Memory B cell (primary cell): Measurements from ENCODE around the gene MDN1.
A peak's percentile ranks its signal among the peaks of the same experiment; 100 is the strongest.
"Not testable (repeated sequence)": the region's sequence is repeated elsewhere in the genome, so short reads cannot be mapped to it uniquely, and the experiment has no call there.

Experiments
- ATAC-seq: fragments of 150-1000 bp; cut with Tn5 transposase; 2 replicates; pipeline ENCODE4 v1.10.0; 2021; ENCODE audit warnings: low read depth, mild to moderate bottlenecking, moderate library complexity
- DNase-seq, 2 donors: peaks; one replicate each; pipeline ENCODE4 v3.0.0; 2022; ENCODE audit warnings: low spot score in 2 of 2
- H3K27ac Mint-ChIP-seq: one replicate; pipeline ENCODE4 v1.8.0; 2022; ENCODE audit warnings: mild to moderate bottlenecking, moderate library complexity, mixed read lengths
- H3K27me3 Mint-ChIP-seq: one replicate; pipeline ENCODE4 v1.8.0; 2022; ENCODE audit warnings: mixed read lengths
- H3K36me3 Mint-ChIP-seq: one replicate; pipeline ENCODE4 v1.8.0; 2022; ENCODE audit warnings: mild to moderate bottlenecking, mixed read lengths
- H3K4me1 Mint-ChIP-seq: one replicate; pipeline ENCODE4 v1.8.0; 2022; ENCODE audit warnings: mixed read lengths
- H3K4me3 Mint-ChIP-seq: one replicate; pipeline ENCODE4 v1.8.0; 2022; ENCODE audit warnings: mild to moderate bottlenecking, moderate library complexity, mixed read lengths
- H3K9me3 Mint-ChIP-seq: one replicate; pipeline ENCODE4 v1.8.0; 2022; ENCODE audit warnings: mixed read lengths

Gene MDN1

DNA sequence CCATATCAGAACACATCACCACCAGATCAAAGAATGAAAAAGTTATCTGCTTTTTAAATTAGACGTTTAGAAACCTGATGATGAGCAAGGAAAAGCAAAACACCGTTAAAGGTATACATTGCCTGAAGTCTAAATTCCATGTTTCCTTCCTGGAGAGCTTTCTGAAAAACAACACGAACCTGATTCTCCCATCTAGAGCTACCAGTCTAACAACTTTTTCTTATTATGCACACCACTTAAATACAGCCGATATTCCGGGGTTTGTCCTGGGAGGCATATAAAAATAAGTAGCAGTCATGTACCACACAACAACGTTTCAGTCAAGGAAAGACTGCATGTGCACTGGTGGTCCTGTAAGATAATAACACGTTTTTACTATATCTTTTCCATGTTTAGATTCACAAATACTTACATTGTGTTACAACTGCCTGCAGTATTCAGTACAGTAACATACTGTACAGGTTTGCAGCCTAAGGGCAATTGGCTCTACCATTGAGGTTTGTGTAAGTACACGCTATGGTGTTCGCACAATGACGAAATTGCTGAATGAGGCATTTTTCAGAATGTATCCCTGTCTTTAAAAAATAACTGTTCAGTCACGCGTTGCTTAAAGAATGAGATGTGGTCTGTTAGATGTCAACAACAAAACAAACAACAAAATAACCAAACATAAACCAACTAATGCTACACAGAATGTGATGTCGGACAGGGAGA lies 162.0 kb downstream of the MDN1 start:
- DNase-seq = no peak
- no peak overlapping the region for H3K4me3 Mint-ChIP-seq
- no peak for ATAC-seq
- H3K4me1 Mint-ChIP-seq = peaks cover 2% of the 10 kb centered on the region
- no peaks in the 10 kb centered on the region for H3K9me3 Mint-ChIP-seq
- H3K27me3 Mint-ChIP-seq = no peaks in the 10 kb centered on the region
- peaks cover 40% of the 10 kb centered on the region for H3K36me3 Mint-ChIP-seq
- H3K27ac Mint-ChIP-seq = no peak overlapping the region

DNA sequence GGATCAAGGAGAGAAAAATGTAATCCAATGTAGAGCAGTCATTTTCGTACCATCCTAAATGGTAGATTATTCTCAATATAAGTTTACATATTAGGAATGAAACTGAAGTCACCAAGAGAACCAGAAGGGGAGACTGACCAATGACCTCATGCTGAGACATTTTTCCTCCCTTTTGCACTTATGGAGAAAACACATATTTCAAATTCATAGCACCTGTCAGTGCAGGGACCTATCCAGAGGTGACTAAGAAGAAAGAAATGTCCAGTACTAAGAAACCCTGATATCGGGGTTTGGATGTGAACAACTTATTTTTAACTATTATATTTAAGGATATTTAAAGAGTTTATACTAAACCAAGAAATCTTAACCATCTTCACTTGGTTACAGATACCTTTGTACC lies 164.5 kb downstream of the MDN1 start:
- no peaks in the 10 kb centered on the region for H3K9me3 Mint-ChIP-seq
- peaks cover 40% of the 10 kb centered on the region for H3K36me3 Mint-ChIP-seq
- ATAC-seq (no peak), DNase-seq (no peak)
- H3K4me1 Mint-ChIP-seq = peaks cover 2% of the 10 kb centered on the region
- H3K4me3 Mint-ChIP-seq = no peak overlapping the region
- no peak overlapping the region for H3K27ac Mint-ChIP-seq
- no peaks in the 10 kb centered on the region for H3K27me3 Mint-ChIP-seq

DNA sequence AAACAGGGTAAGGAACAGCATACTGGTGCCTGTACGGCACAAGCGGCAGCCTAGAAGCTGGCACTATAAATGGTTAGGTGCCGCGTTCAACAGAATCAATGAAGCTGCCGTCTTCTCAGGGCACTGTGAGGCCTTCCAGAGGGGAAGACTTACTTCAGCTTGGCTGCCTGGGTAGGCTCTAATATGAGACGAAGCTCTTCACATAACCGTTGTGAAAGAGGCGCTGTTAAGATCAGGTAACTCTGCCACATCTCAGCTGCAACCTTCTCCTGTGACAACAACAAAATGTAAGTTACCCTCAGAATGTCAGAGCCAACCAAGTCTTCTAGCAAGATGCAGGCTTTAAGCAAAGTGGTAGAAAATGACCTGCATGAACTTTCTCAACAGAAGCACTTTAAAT lies 169.0 kb downstream of the MDN1 start:
- ATAC-seq = no peak
- Mint-ChIP-seq H3K36me3 (peaks cover 30% of the 10 kb centered on the region), H3K4me1 (peaks cover 2% of the 10 kb centered on the region), H3K9me3 (no peaks in the 10 kb centered on the region), H3K27ac (no peak overlapping the region), H3K4me3 (no peak overlapping the region), H3K27me3 (no peaks in the 10 kb centered on the region)
- no peak for DNase-seq

GRCh38 chr6:89649682-89650081 lies 169.9 kb downstream of the MDN1 start:
- Mint-ChIP-seq H3K27me3 (no peaks in the 10 kb centered on the region), H3K27ac (no peak overlapping the region), H3K36me3 (peaks cover 29% of the 10 kb centered on the region), H3K9me3 (no peaks in the 10 kb centered on the region), H3K4me1 (peaks cover 2% of the 10 kb centered on the region), H3K4me3 (no peak overlapping the region)
- DNase-seq (no peak), ATAC-seq (no peak)

GRCh38 chr6:89644864-89645263 lies 174.7 kb downstream of the MDN1 start:
- ATAC-seq (no peak), DNase-seq (no peak)
- Mint-ChIP-seq H3K4me1 (peaks cover 3% of the 10 kb centered on the region), H3K27me3 (no peaks in the 10 kb centered on the region), H3K4me3 (no peak overlapping the region), H3K36me3 (peaks cover 29% of the 10 kb centered on the region), H3K27ac (peak overlapping the region; percentile 73), H3K9me3 (no peaks in the 10 kb centered on the region)

- Mint-ChIP-seq H3K27me3 (no peaks in the 10 kb centered on the region), H3K4me1 (peaks cover 11% of the 10 kb centered on the region), H3K36me3 (peaks cover 29% of the 10 kb centered on the region), H3K9me3 (no peaks in the 10 kb centered on the region), H3K4me3 (no peak overlapping the region), H3K27ac (no peak overlapping the region)
- ATAC-seq (no peak), DNase-seq (no peak)
These were observed 176.2 kb downstream of the MDN1 start for GRCh38 chr6:89643406-89643805.

DNA sequence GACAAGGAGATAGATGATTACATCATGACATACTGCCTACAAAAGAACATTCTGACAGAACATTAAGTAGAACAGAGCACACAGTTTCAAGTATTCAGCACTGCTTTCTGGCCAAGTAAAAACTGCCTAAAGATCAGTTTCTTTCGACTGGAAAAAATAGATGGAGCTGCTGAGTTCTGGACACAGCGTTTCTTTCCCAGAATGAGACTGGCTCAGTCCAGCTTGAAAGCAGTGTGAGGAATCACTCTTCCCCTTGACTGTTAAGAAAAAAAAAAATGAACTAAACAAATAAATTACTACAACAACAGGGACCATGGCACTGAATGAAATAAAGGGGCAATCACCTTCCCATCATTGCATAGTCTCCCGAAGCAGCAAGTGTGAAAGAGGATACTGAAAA lies 176.6 kb downstream of the MDN1 start:
- no peaks in the 10 kb centered on the region for H3K27me3 Mint-ChIP-seq
- DNase-seq (no peak), ATAC-seq (no peak)
- no peaks in the 10 kb centered on the region for H3K9me3 Mint-ChIP-seq
- no peak overlapping the region for H3K4me3 Mint-ChIP-seq
- H3K36me3 Mint-ChIP-seq = peaks cover 28% of the 10 kb centered on the region
- H3K4me1 Mint-ChIP-seq = peaks cover 11% of the 10 kb centered on the region
- H3K27ac Mint-ChIP-seq = no peak overlapping the region

DNA sequence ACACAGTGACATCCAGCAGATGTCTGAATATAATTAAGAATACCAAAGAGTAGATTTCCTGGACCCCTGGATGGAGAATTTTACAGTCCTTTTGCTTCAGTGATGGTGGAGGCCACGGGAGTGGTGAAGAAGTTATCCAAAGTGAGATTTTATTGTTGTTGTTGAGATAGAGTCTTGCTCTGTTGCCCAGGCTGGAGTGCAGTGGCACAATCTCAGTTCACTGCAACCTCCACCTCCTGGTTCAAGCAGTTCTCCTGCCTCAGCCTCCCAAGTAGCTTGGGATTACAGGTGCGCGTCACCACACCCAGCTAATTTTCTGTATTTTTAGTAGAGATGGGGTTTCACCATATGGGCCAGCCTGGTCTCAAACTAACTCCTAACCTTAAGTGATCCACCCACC lies 178.0 kb downstream of the MDN1 start:
- DNase-seq, H3K27ac Mint-ChIP-seq, H3K4me3 Mint-ChIP-seq, H3K9me3 Mint-ChIP-seq, ATAC-seq, H3K27me3 Mint-ChIP-seq: not testable (repeated sequence)
- peaks cover 24% of the 10 kb centered on the region for H3K36me3 Mint-ChIP-seq
- peaks cover 11% of the 10 kb centered on the region for H3K4me1 Mint-ChIP-seq

DNA sequence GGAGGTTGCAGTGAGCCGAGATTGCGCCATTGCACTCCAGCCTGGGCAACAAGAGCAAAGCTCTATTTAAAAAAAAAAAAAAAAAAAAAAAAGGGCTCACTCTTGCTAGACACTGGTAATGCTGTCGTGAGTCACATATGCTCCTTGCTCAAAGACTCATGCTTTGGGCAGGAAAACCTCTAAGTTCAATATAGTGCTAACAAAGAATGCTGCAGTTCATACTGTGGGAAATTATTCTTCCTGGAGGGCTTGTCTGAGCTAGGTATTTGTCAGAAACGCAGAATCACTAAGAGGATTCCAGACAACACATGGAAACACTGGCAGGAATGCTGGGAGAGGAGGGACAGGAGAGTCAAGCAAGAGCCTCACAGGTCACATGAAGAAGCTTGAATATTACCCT lies 178.8 kb downstream of the MDN1 start:
- ATAC-seq = no peak
- peak overlapping the region; percentile 69 for H3K27ac Mint-ChIP-seq

GRCh38 chr6:89638320-89639195 lies 181.0 kb downstream of the MDN1 start, which contains the start of gene LYRM2:
Gene LYRM2 (minus strand): TSS chr6:89638747. CDS start chr6:89638716, 31 bp downstream.
- peak; percentile 90 for ATAC-seq
- H3K9me3 Mint-ChIP-seq = no peaks in the 10 kb centered on the region
- H3K4me3 Mint-ChIP-seq = peak within 1 kb of the TSS; percentile 91
- H3K36me3 Mint-ChIP-seq = peaks cover 19% of the 10 kb centered on the region
- no peaks in the 10 kb centered on the region for H3K27me3 Mint-ChIP-seq
- peak within 1 kb of the TSS; percentile 96 for H3K27ac Mint-ChIP-seq
- H3K4me1 Mint-ChIP-seq = peaks cover 14% of the 10 kb centered on the region
- DNase-seq = peak; percentile 90 to 93

More for the DNA sequence above, 178.8 kb downstream of the MDN1 start:
- Mint-ChIP-seq H3K4me3 (no peak overlapping the region), H3K9me3 (no peaks in the 10 kb centered on the region), H3K36me3 (peaks cover 27% of the 10 kb centered on the region), H3K4me1 (peaks cover 12% of the 10 kb centered on the region), H3K27me3 (no peaks in the 10 kb centered on the region)
- DNase-seq = no peak

- no peak for DNase-seq
- Mint-ChIP-seq H3K4me1 (peaks cover 14% of the 10 kb centered on the region), H3K27me3 (no peaks in the 10 kb centered on the region), H3K36me3 (peaks cover 16% of the 10 kb centered on the region), H3K4me3 (peak overlapping the region; percentile 91), H3K27ac (peak overlapping the region; percentile 96), H3K9me3 (no peaks in the 10 kb centered on the region)
- no peak for ATAC-seq
These were observed 181.7 kb downstream of the MDN1 start for GRCh38 chr6:89637960-89638319.

DNA sequence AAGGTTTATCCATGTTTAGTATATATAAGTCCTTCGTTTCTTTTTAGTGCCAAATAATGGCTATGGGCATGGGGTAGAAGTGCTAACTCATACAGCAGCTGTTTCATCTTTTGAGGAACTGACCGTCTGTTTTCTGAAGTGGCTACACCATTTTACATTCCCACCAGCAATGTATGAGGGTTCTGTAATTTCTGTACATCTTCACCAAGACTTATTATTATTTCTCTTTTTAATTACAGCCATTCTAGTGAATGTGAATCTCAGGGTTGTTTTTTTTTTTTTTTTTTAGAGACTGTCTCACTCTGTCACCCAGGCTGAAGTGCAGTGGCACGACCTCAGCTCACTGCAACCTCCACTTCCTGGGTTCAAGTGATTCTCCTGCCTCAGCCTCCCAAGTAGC lies 183.2 kb downstream of the MDN1 start:
- Mint-ChIP-seq H3K36me3 (peaks cover 16% of the 10 kb centered on the region), H3K4me1 (peaks cover 14% of the 10 kb centered on the region)
- H3K9me3 Mint-ChIP-seq, H3K27me3 Mint-ChIP-seq, ATAC-seq, H3K27ac Mint-ChIP-seq, DNase-seq, H3K4me3 Mint-ChIP-seq: not testable (repeated sequence)

DNA sequence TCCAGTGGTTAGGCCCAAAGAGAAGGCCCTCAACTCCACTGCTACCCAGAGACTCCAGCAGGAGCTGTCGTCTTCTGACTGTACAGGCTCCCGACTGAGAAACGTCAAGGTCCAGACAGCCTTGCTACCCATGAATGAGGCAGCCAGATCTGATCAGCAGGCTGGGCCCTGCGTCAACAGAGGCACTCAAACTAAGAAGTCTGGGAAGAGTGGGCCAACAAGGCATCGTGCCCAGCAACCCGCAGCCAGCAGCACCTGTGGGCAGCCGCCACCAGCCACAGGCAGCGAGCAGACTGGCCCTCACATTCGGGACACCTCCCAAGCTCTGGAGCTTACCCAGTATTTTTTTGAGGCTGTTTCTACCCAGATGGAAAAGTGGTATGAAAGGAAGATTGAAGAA lies 189.1 kb downstream of the MDN1 start:
- H3K4me3 Mint-ChIP-seq = no peak overlapping the region
- H3K9me3 Mint-ChIP-seq = no peaks in the 10 kb centered on the region
- no peak overlapping the region for H3K27ac Mint-ChIP-seq
- no peaks in the 10 kb centered on the region for H3K27me3 Mint-ChIP-seq
- DNase-seq (no peak), ATAC-seq (no peak)
- H3K4me1 Mint-ChIP-seq = no peaks in the 10 kb centered on the region
- H3K36me3 Mint-ChIP-seq = peaks cover 12% of the 10 kb centered on the region

DNA sequence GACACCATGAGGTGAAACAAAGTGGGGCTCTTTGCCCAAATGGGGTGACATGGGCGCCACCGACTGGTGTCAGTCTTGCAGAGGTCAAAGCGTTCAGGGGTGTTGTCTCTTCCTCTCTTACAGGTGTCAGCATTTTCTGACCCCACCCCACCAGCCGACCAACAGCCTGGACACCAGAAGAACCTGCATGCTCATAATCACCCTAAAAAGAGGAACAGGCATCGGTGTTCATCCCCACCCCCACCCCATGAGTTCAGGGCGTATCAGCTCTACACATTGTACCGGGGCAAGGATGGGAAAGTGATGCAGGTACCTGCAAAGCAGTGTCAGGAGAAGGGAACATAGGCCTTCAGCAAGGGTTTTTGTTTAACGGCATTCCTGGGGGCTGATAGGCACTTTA lies 195.8 kb downstream of the MDN1 start:
- DNase-seq = no peak
- Mint-ChIP-seq H3K9me3 (no peaks in the 10 kb centered on the region), H3K27me3 (no peaks in the 10 kb centered on the region), H3K4me1 (peaks cover 6% of the 10 kb centered on the region), H3K36me3 (peaks cover 7% of the 10 kb centered on the region), H3K4me3 (no peak overlapping the region), H3K27ac (no peak overlapping the region)
- ATAC-seq = no peak
